GM21576 (cell line): Measurements from ENCODE around the gene LUM.

ENCODE experiments used
- ATAC-seq: cut with Tn5 transposase; IDR thresholded peaks from one replicate; pipeline ENCODE4 v1.9.1; 2021; ENCODE audit warnings: mild to moderate bottlenecking, moderate library complexity; ENCODE audit not compliant: unreplicated experiment

LUM gene

GRCh38 chr12:91077228-91077954 is 33.9 kb downstream of the LUM start:
- no peak for ATAC-seq

GRCh38 chr12:91074851-91075250 is 36.4 kb downstream of the LUM start:
- no peak for ATAC-seq

- no peak for ATAC-seq
Observed at GRCh38 chr12:91074154-91074709, 37.1 kb downstream of the LUM start.

GRCh38 chr12:91073426-91073825 is 37.9 kb downstream of the LUM start:
- no peak for ATAC-seq

- no peak for ATAC-seq
Observed at GRCh38 chr12:91072931-91073330, 38.4 kb downstream of the LUM start.

GRCh38 chr12:91070936-91071335 is 40.4 kb downstream of the LUM start:
- ATAC-seq, result no peak

- no peak for ATAC-seq
Observed at GRCh38 chr12:91065396-91065795, 45.9 kb downstream of the LUM start.

- ATAC-seq, result no peak
Observed at GRCh38 chr12:91064640-91065039, 46.7 kb downstream of the LUM start.

- no peak for ATAC-seq
Observed at GRCh38 chr12:91061091-91061490, 50.2 kb downstream of the LUM start.

- no peak for ATAC-seq
Observed at GRCh38 chr12:91059211-91059610, 52.1 kb downstream of the LUM start.

GRCh38 chr12:91058786-91059185 is 52.5 kb downstream of the LUM start:
- ATAC-seq, result no peak

GRCh38 chr12:91057368-91058165 is 53.7 kb downstream of the LUM start, which contains the start of gene KERA:
Gene KERA, minus strand, starts transcription at chr12:91058024. Its CDS starts 1,743 bp downstream, at chr12:91056281.
- no peak for ATAC-seq

GRCh38 chr12:91056488-91056887 is 54.8 kb downstream of the LUM start:
- no peak for ATAC-seq

GRCh38 chr12:91055976-91056375 is 55.3 kb downstream of the LUM start:
- no peak for ATAC-seq

- ATAC-seq, result no peak
Observed at GRCh38 chr12:91053951-91054715, 57.2 kb downstream of the LUM start.
